ENCODE data around the gene HS2ST1.
"Not testable (repeated sequence)": the region's sequence is repeated elsewhere in the genome, so short reads cannot be mapped to it uniquely, and the experiment has no call there.

HS2ST1 gene

GRCh38 chr1:87017998-87018672 lies 103.7 kb downstream of the HS2ST1 start:
- no peak for DNase-seq (ENCODE audit: low read depth in 2 of 2)

GRCh38 chr1:87023326-87023725 lies 108.9 kb downstream of the HS2ST1 start:
- no peak for DNase-seq (ENCODE audit: low read depth in 2 of 2)

- no peak for DNase-seq (ENCODE audit: low read depth in 2 of 2)
These were observed 110.6 kb downstream of the HS2ST1 start for GRCh38 chr1:87024936-87025540.

GRCh38 chr1:87027561-87027960 lies 113.1 kb downstream of the HS2ST1 start:
- DNase-seq (ENCODE audit: low read depth in 2 of 2) = not testable (repeated sequence)

GRCh38 chr1:87028576-87028975 lies 114.1 kb downstream of the HS2ST1 start:
- no peak for DNase-seq (ENCODE audit: low read depth in 2 of 2)

- DNase-seq (ENCODE audit: low read depth in 2 of 2) = no peak
These were observed 116.6 kb downstream of the HS2ST1 start for GRCh38 chr1:87030740-87031690.

GRCh38 chr1:87034351-87034750 lies 119.9 kb downstream of the HS2ST1 start:
- DNase-seq (ENCODE audit: low read depth in 2 of 2) = no peak

GRCh38 chr1:87039096-87039495 lies 124.7 kb downstream of the HS2ST1 start:
- no peak for DNase-seq (ENCODE audit: low read depth in 2 of 2)

GRCh38 chr1:87042111-87042811 lies 127.8 kb downstream of the HS2ST1 start:
- DNase-seq (ENCODE audit: low read depth in 2 of 2) = no peak

- no peak for DNase-seq (ENCODE audit: low read depth in 2 of 2)
These were observed 130.0 kb downstream of the HS2ST1 start for GRCh38 chr1:87044424-87044823.

GRCh38 chr1:87044840-87045239 lies 130.4 kb downstream of the HS2ST1 start:
- DNase-seq (ENCODE audit: low read depth in 2 of 2) = no peak

GRCh38 chr1:87045761-87046304 lies 131.4 kb downstream of the HS2ST1 start:
- DNase-seq (ENCODE audit: low read depth in 2 of 2) = peak; percentile 44 to 51

- DNase-seq (ENCODE audit: low read depth in 2 of 2) = no peak
These were observed 132.5 kb downstream of the HS2ST1 start for GRCh38 chr1:87046951-87047350.

- DNase-seq (ENCODE audit: low read depth in 2 of 2) = no peak
These were observed 133.8 kb downstream of the HS2ST1 start for GRCh38 chr1:87048237-87048636.

GRCh38 chr1:87051965-87052364 lies 137.5 kb downstream of the HS2ST1 start:
- no peak for DNase-seq (ENCODE audit: low read depth in 2 of 2)

- no peak for DNase-seq (ENCODE audit: low read depth in 2 of 2)
These were observed 138.0 kb downstream of the HS2ST1 start for GRCh38 chr1:87052400-87052799.

GRCh38 chr1:87052961-87053360 lies 138.5 kb downstream of the HS2ST1 start:
- no peak for DNase-seq (ENCODE audit: low read depth in 2 of 2)

- DNase-seq (ENCODE audit: low read depth in 2 of 2) = no peak
These were observed 139.0 kb downstream of the HS2ST1 start for GRCh38 chr1:87053446-87053845.

GRCh38 chr1:87056974-87057373 lies 142.5 kb downstream of the HS2ST1 start:
- DNase-seq (ENCODE audit: low read depth in 2 of 2) = no peak

GRCh38 chr1:87058343-87058649 lies 143.9 kb downstream of the HS2ST1 start:
- no peak for DNase-seq (ENCODE audit: low read depth in 2 of 2)

- DNase-seq (ENCODE audit: low read depth in 2 of 2) = no peak
These were observed 147.3 kb downstream of the HS2ST1 start for GRCh38 chr1:87061742-87062156.

GRCh38 chr1:87062687-87063086 lies 148.3 kb downstream of the HS2ST1 start:
- no peak for DNase-seq (ENCODE audit: low read depth in 2 of 2)
